HepG2 (cell line): ENCODE measurements around the gene CHID1. TPM values are rescaled to one million over a fixed set of nuclear protein-coding genes. Genes with fewer than 3 reads are reported as not detected.

Experiments used
- EP300 ChIP-seq, 3 experiments: sonication (generic) in 1 of 3; formaldehyde crosslinking in 1 of 3; IDR thresholded peaks; 2 replicates each; pipeline versions ENCODE4 v1.5.1 to v1.6.1; 2011 to 2020; ENCODE audit warnings: low read depth in 2 of 3, low read length in 2 of 3, borderline replicate concordance in 1 of 3, improper control_type of control experiment in 1 of 3, mild to moderate bottlenecking in 1 of 3, missing genetic modification reagents in 1 of 3, moderate library complexity in 1 of 3
- PRDM10 ChIP-seq: sonication (generic); formaldehyde crosslinking; IDR thresholded peaks from 2 replicates; pipeline ENCODE4 v1.4.0; 2020; ENCODE audit warnings: low read depth, missing genetic modification reagents
- SIN3A ChIP-seq: IDR thresholded peaks from 2 replicates; pipeline ENCODE4 v1.6.1; 2011; ENCODE audit warnings: low read depth, mild to moderate bottlenecking, control low read depth, low read length, borderline replicate concordance
- SMARCC2 ChIP-seq: fragments of 450-650 bp; IDR thresholded peaks from 2 replicates; pipeline ENCODE4 v1.6.1; 2017; ENCODE audit warnings: antibody characterized with exemption, mild to moderate bottlenecking
- STAG1 ChIP-seq: sonication (generic); formaldehyde crosslinking; IDR thresholded peaks from 2 replicates; pipeline ENCODE4 v1.4.0; 2020; ENCODE audit warnings: missing genetic modification reagents
- THYN1 ChIP-seq: sonication (generic); formaldehyde crosslinking; IDR thresholded peaks from 2 replicates; pipeline ENCODE4 v1.8.1; 2023; ENCODE audit warnings: low read depth, mild to moderate bottlenecking, moderate library complexity, missing genetic modification reagents, borderline replicate concordance
- ZBTB33 ChIP-seq: sonication (generic); formaldehyde crosslinking; IDR thresholded peaks from 2 replicates; pipeline ENCODE4 v1.4.0; 2020; ENCODE audit warnings: missing genetic modification reagents
- ZFP90 ChIP-seq: sonication (generic); formaldehyde crosslinking; IDR thresholded peaks from 2 replicates; pipeline ENCODE4 v1.8.0; 2022; ENCODE audit warnings: missing genetic modification reagents, mild to moderate bottlenecking, inconsistent platforms, borderline replicate concordance
- polyA plus RNA-seq, 8 experiments: library from polyadenylated mRNA; depleted of rRNA in 3 of 8; stranded (reverse) in 7 of 8; unstranded in 1 of 8; fragments of >200 nt; fragmentation: Illumina TruSeq in 4 of 8; extraction: Trizol in 4 of 8; gene quantifications; 2 replicates each; pipeline versions ENCODE4 v1.2.1 to v1.2.3, GENCODE V29; 2011 to 2016; ENCODE audit warnings: low read depth in 4 of 8, missing spikeins in 1 of 8, mixed read lengths in 1 of 8; ENCODE audit not compliant: insufficient read depth in 1 of 8
- total RNA-seq, 5 experiments: library from RNA; depleted of rRNA; stranded (reverse); fragments of >200 nt; fragmentation: Illumina TruSeq; extraction: Trizol; gene quantifications; 2 replicates each; pipeline ENCODE4 v1.2.3, GENCODE V29; 2016; ENCODE audit warnings: low read depth in 1 of 5
- TF ChIP-seq, protein P1 (sequence below): sonication (generic); formaldehyde crosslinking; IDR thresholded peaks from 2 replicates; pipeline ENCODE4 v1.4.0; 2020; ENCODE audit warnings: mild to moderate bottlenecking, missing genetic modification reagents
- TF ChIP-seq, protein P2 (sequence below): sonication (generic); formaldehyde crosslinking; IDR thresholded peaks from 2 replicates; pipeline ENCODE4 v1.8.1; 2023; ENCODE audit warnings: mild to moderate bottlenecking, moderate library complexity, missing genetic modification reagents
- TF ChIP-seq, protein P3 (sequence below): sonication (generic); formaldehyde crosslinking; IDR thresholded peaks from 2 replicates; pipeline ENCODE4 v1.9.0; 2021; ENCODE audit warnings: missing genetic modification reagents, borderline replicate concordance

Gene CHID1
- total and polyA plus RNA-seq, 2 of the 13 experiments (the other 11 are each of a cell fraction or from before 2014, with no cell fraction given): 65.1 to 93.6 TPM

GRCh38 chr11:842370-843002 lies 68.1 kb downstream of the CHID1 start, which contains the start of the genes POLR2L and TSPAN4 (continued):
- TF ChIP-seq ZBTB33 (CRISPR knock-in tag) (no peak), SMARCC2 (no peak), THYN1 (CRISPR knock-in tag) (no peak), SIN3A (peak; percentile 85), STAG1 (CRISPR knock-in tag) (no peak), PRDM10 (CRISPR knock-in tag) (peak; percentile 98), ZFP90 (CRISPR knock-in tag) (no peak; the same call in 1 of the 2 replicates), EP300 (IDR thresholded peaks at IDR 0.05; ENCODE audit: low read depth in 2 of 2, low read length in 2 of 2) (no peak), EP300 (CRISPR knock-in tag; IDR thresholded peaks at IDR 0.05; ENCODE audit: borderline replicate concordance) (no peak)
- TF ChIP-seq, protein P1, sequence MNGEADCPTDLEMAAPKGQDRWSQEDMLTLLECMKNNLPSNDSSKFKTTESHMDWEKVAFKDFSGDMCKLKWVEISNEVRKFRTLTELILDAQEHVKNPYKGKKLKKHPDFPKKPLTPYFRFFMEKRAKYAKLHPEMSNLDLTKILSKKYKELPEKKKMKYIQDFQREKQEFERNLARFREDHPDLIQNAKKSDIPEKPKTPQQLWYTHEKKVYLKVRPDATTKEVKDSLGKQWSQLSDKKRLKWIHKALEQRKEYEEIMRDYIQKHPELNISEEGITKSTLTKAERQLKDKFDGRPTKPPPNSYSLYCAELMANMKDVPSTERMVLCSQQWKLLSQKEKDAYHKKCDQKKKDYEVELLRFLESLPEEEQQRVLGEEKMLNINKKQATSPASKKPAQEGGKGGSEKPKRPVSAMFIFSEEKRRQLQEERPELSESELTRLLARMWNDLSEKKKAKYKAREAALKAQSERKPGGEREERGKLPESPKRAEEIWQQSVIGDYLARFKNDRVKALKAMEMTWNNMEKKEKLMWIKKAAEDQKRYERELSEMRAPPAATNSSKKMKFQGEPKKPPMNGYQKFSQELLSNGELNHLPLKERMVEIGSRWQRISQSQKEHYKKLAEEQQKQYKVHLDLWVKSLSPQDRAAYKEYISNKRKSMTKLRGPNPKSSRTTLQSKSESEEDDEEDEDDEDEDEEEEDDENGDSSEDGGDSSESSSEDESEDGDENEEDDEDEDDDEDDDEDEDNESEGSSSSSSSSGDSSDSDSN (CRISPR knock-in tag): peak; percentile 74; the same call in 1 of the 2 replicates
- TF ChIP-seq, protein P2, sequence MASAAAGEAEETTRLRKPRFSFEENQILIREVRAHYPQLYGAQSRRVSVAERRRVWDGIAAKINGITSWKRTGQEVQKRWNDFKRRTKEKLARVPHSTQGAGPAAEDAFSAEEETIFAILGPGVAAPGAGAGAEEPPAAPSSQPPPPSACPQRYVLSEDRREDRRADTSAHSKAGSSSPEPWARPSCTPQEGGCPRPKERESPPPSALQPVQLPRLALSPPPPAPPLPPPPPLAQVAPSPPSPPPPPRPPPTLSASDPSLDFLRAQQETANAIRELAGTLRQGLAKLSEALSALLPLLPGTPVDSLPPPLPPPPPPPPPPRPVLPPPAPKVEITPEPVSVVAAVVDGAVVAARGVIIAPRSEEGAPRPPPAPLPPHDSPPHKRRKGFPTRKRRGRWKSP (CRISPR knock-in tag): peak; percentile 89
- TF ChIP-seq, protein P3, sequence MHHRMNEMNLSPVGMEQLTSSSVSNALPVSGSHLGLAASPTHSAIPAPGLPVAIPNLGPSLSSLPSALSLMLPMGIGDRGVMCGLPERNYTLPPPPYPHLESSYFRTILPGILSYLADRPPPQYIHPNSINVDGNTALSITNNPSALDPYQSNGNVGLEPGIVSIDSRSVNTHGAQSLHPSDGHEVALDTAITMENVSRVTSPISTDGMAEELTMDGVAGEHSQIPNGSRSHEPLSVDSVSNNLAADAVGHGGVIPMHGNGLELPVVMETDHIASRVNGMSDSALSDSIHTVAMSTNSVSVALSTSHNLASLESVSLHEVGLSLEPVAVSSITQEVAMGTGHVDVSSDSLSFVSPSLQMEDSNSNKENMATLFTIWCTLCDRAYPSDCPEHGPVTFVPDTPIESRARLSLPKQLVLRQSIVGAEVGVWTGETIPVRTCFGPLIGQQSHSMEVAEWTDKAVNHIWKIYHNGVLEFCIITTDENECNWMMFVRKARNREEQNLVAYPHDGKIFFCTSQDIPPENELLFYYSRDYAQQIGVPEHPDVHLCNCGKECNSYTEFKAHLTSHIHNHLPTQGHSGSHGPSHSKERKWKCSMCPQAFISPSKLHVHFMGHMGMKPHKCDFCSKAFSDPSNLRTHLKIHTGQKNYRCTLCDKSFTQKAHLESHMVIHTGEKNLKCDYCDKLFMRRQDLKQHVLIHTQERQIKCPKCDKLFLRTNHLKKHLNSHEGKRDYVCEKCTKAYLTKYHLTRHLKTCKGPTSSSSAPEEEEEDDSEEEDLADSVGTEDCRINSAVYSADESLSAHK: no peak
